Fibroblast of the aortic adventitia (primary cell): ENCODE measurements around the gene SPSB1. TPM values are rescaled to one million over a fixed set of nuclear protein-coding genes. Genes with fewer than 3 reads are reported as not detected.

Experiments used
- DNase-seq: peaks from one replicate; pipeline ENCODE4 v3.0.0-alpha.2; 2010; ENCODE audit warnings: low read depth
- H3K4me3 ChIP-seq: 2 replicates; pipeline ENCODE4 v1.5.1; 2011; ENCODE audit warnings: low read depth, mild to moderate bottlenecking, control low read depth, low read length, moderate library complexity
- CTCF ChIP-seq: IDR thresholded peaks from 2 replicates; pipeline ENCODE4 v1.5.1; 2011; ENCODE audit warnings: mild to moderate bottlenecking, low read length, control low read depth, inconsistent platforms; ENCODE audit not compliant: insufficient read depth
- total RNA-seq: library from RNA; depleted of rRNA; stranded (reverse); fragments of >200 nt; gene quantifications from 2 replicates; pipeline ENCODE4 v1.2.3, GENCODE V29; 2012; ENCODE audit warnings: low replicate concordance

SPSB1 gene
- total RNA-seq, 1 donor, result 37.6 TPM

- no peak overlapping the region for H3K4me3 ChIP-seq
- TF ChIP-seq CTCF, result no peak
- peak; percentile 22 for DNase-seq
Measured at GRCh38 chr1:9270290-9270883, 22.3 kb upstream of the SPSB1 start.

DNA sequence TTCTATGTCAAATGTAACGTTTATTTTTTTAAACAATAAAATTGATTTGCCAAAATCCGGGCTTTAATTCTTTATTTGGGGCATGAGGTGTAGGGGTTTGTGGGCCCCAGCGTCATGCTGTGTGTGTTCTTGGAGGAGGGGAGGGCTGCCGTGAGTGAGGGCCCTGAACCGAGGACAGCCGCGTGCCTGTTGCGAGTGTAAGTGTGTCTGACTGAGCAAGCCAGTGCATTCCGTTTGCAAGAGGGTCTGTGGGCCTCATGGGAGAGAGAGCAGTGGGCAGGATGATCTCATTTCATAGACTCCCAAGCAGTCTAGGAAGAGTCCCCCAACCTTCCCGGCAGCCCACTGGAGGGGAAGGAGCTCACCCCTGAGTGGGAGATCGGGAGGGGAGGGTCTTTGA lies 21.4 kb upstream of the SPSB1 start:
- no peak for TF ChIP-seq CTCF
- no peak overlapping the region for H3K4me3 ChIP-seq
- DNase-seq, result no peak

GRCh38 chr1:9271861-9272595 lies 20.7 kb upstream of the SPSB1 start:
- no peak overlapping the region for H3K4me3 ChIP-seq
- no peak for TF ChIP-seq CTCF
- DNase-seq, result no peak

DNA sequence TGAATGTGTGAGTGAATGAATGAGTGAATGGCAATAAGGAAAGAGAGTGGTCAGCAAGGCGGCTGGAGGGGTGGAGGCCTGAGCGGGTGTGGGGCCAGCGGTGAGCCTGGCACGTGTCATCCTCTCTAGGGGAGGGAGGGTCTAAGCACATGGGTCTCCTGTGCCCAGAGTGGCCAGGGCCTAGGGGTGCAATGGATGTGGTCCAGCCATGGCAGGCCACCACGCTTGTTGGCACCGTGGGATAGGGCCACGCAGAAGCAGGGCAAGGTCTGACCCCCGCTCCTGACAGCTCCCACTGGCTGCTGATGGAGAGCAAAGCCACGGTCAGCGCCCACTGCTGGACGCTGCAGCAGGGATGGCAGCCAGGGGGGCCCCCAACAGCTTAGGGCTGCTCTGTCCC lies 19.5 kb upstream of the SPSB1 start:
- no peak for TF ChIP-seq CTCF
- no peak for DNase-seq
- no peak overlapping the region for H3K4me3 ChIP-seq

- H3K4me3 ChIP-seq, result no peak overlapping the region
- TF ChIP-seq CTCF, result no peak
- DNase-seq, result no peak
Measured at GRCh38 chr1:9275161-9275560, 17.5 kb upstream of the SPSB1 start.

DNA sequence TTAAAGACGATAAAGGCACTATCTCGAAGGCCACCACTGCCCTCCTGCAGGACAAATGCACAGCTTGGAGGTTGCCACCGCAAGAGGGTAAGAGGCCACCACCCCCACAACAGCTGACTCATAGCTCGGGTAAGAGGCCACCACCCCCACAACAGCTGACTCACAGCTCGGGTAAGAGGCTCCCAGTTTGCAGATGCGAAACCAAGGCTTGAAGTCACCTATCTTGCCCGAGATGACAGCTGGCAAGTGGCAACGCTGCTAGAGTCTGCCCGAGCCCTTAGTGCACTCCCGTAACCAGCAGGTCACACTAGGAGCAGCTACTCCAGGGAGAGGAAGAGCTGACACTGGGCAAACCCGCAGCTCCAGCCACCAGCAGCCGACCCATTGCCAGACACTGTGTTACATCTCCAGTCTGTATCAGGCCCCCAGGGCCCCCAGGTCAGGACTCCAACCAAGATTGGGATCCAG lies 17.1 kb upstream of the SPSB1 start:
- DNase-seq, result peak; percentile 76
- TF ChIP-seq CTCF, result no peak
- no peak overlapping the region for H3K4me3 ChIP-seq

DNA sequence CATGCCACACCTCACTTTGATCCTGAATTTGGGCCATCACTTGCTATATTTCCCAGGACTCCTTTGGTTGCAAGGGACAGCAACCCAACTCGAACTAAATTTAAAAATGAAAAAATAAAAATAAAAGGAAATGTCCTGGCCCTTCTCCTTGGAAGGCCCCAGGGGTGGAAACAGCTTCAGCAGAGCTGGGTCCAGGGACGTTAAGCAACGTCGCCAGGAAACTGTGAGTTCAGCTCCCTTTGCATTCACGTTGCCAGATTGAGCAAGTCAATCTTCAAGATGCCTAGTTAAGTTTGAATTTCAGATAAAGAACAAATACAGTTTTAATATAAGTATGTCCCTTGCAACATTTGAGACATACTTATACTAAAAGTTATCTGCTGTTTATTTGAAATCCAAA lies 14.6 kb upstream of the SPSB1 start:
- no peak for TF ChIP-seq CTCF
- H3K4me3 ChIP-seq, result no peak overlapping the region
- peak; percentile 58 for DNase-seq
